ENCODE results near the gene RUBCNL.

GRCh38 chr13:46385946-46386345 is 1.1 kb downstream of the RUBCNL start:
- TF ChIP-seq CTCF (IDR thresholded peaks at IDR 0.05): no peak
- TF ChIP-seq POLR2AphosphoS5 (IDR thresholded peaks at IDR 0.05): no peak
- TF ChIP-seq POLR2A (IDR thresholded peaks at IDR 0.05): no peak
- no peak for TF ChIP-seq EP300 (IDR thresholded peaks at IDR 0.05)
